HuH-7.5 (cell line): Measurements from ENCODE around the gene HEMK1.

ENCODE experiments used
- DNase-seq: peaks from one replicate; pipeline ENCODE4 v3.0.0; 2011; ENCODE audit warnings: low spot score

The HEMK1 gene

GRCh38 chr3:50568947-50569749 lies at the start of gene HEMK1:
HEMK1 (plus strand) TSS chr3:50569522; CDS start chr3:50571105, 1,583 bp downstream.
- DNase-seq, result peak; percentile 99

- DNase-seq, result no peak
Measured at GRCh38 chr3:50520849-50521248, 48.5 kb upstream of the HEMK1 start.

GRCh38 chr3:50521572-50521971 lies 47.8 kb upstream of the HEMK1 start:
- no peak for DNase-seq

- no peak for DNase-seq
Measured at GRCh38 chr3:50523279-50523811, 46.0 kb upstream of the HEMK1 start.

- DNase-seq, result no peak
Measured at GRCh38 chr3:50524746-50525145, 44.6 kb upstream of the HEMK1 start.

GRCh38 chr3:50525191-50525910 lies 44.0 kb upstream of the HEMK1 start:
- DNase-seq, result no peak

- peak; percentile 75 for DNase-seq
Measured at GRCh38 chr3:50525987-50526386, 43.3 kb upstream of the HEMK1 start.

- DNase-seq, result no peak
Measured at GRCh38 chr3:50530001-50530970, 39.0 kb upstream of the HEMK1 start.

GRCh38 chr3:50531201-50531600 lies 38.1 kb upstream of the HEMK1 start:
- no peak for DNase-seq

GRCh38 chr3:50532062-50532705 lies 37.1 kb upstream of the HEMK1 start:
- DNase-seq, result no peak

GRCh38 chr3:50533316-50533715 lies 36.0 kb upstream of the HEMK1 start:
- DNase-seq, result no peak

- DNase-seq, result no peak
Measured at GRCh38 chr3:50533807-50534461, 35.4 kb upstream of the HEMK1 start.

- no peak for DNase-seq
Measured at GRCh38 chr3:50534681-50535330, 34.5 kb upstream of the HEMK1 start.

GRCh38 chr3:50536471-50537180 lies 32.7 kb upstream of the HEMK1 start:
- DNase-seq, result no peak

GRCh38 chr3:50537421-50538129 lies 31.7 kb upstream of the HEMK1 start:
- DNase-seq, result no peak

GRCh38 chr3:50539356-50540286 lies 29.7 kb upstream of the HEMK1 start:
- no peak for DNase-seq

GRCh38 chr3:50542177-50543034 lies 26.9 kb upstream of the HEMK1 start:
- DNase-seq, result peak; percentile 91
